ENCODE results near the gene TENM4. TPM values are rescaled to one million over a fixed set of nuclear protein-coding genes. Genes with fewer than 3 reads are reported as not detected.

The TENM4 gene
- total RNA-seq, 2 donors from 2014 or later, result 2.6 to 6.8 TPM

DNA sequence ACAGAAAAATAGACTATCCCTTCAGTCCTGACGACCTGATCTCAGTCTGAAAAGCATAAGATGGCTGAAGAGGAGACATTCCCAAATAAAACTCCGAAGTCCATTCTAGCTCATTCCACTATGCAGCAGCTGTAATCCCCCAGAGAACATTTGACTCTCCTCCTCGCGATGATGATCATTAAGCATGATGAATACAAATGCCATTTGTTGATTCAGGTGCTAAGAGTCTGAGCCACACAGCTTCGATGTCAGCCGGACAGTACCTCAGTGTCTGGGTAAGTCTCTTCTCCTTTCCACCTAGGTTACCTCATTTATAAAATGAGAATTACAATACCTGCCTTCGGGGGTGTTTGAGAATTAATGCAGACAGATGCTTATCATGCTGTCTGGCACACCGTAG lies 94.8 kb downstream of the TENM4 start:
- TF ChIP-seq, protein P1, sequence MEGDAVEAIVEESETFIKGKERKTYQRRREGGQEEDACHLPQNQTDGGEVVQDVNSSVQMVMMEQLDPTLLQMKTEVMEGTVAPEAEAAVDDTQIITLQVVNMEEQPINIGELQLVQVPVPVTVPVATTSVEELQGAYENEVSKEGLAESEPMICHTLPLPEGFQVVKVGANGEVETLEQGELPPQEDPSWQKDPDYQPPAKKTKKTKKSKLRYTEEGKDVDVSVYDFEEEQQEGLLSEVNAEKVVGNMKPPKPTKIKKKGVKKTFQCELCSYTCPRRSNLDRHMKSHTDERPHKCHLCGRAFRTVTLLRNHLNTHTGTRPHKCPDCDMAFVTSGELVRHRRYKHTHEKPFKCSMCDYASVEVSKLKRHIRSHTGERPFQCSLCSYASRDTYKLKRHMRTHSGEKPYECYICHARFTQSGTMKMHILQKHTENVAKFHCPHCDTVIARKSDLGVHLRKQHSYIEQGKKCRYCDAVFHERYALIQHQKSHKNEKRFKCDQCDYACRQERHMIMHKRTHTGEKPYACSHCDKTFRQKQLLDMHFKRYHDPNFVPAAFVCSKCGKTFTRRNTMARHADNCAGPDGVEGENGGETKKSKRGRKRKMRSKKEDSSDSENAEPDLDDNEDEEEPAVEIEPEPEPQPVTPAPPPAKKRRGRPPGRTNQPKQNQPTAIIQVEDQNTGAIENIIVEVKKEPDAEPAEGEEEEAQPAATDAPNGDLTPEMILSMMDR (IDR thresholded peaks at IDR 0.05), result no peak
- TF ChIP-seq POLR2A (IDR thresholded peaks at IDR 0.05) (no peak), POLR2AphosphoS5 (IDR thresholded peaks at IDR 0.05) (no peak)
- Histone ChIP-seq H3K27me3 (replicated peaks; ENCODE audit: insufficient read depth) (no peaks in the 10 kb centered on the region), H3K36me3 (no peaks in the 10 kb centered on the region), H3K4me1 (replicated peaks) (no peaks in the 10 kb centered on the region), H3K27ac (no peak overlapping the region), H3K9me3 (no peaks in the 10 kb centered on the region), H3K4me3 (no peak overlapping the region)
- intact Hi-C loops (cut with DNase I), result no loop called here
- WGBS, result 55% methylated on average over 8 of the region's 8 CpGs
- no peak for DNase-seq (ENCODE audit: low spot score)

DNA sequence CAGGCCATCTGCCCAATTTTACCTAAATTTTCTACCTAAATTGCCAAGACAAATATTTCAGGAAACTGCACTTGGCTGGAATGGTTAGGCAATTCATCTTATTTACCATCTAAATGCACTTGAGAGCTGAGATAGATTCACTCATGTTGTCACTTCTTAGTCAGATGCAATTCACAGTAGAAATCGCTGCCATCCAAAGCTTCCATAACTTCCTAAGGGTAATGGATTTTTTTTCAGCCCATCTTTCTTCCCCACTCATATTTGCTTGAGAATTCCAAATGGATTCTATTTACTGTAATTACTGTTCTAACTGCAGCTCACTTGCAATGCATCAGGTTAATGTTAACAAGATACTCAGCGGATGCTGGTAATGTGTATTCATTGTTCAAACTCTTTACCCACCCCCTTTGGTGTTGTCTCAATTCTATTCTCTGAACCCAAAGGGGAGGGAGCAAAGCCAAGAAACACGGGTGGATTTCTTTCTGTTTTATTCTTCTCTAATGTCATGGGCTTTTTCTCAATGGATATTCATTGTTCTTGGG lies 96.0 kb downstream of the TENM4 start:
- no peaks in the 10 kb centered on the region for H3K27me3 ChIP-seq (replicated peaks; ENCODE audit: insufficient read depth)
- intact Hi-C loops (cut with DNase I), result no loop called here
- H3K9me3 ChIP-seq, result no peaks in the 10 kb centered on the region
- DNase-seq (ENCODE audit: low spot score), result no peak
- no peaks in the 10 kb centered on the region for H3K36me3 ChIP-seq
- no peak for TF ChIP-seq POLR2A (IDR thresholded peaks at IDR 0.05)
- TF ChIP-seq, protein P1 (IDR thresholded peaks at IDR 0.05), result no peak
- no peak for TF ChIP-seq POLR2AphosphoS5 (IDR thresholded peaks at IDR 0.05)
- no peak overlapping the region for H3K4me3 ChIP-seq
- no peak overlapping the region for H3K27ac ChIP-seq
- H3K4me1 ChIP-seq (replicated peaks), result no peaks in the 10 kb centered on the region
- 47% methylated on average over 3 of the region's 3 CpGs for WGBS

DNA sequence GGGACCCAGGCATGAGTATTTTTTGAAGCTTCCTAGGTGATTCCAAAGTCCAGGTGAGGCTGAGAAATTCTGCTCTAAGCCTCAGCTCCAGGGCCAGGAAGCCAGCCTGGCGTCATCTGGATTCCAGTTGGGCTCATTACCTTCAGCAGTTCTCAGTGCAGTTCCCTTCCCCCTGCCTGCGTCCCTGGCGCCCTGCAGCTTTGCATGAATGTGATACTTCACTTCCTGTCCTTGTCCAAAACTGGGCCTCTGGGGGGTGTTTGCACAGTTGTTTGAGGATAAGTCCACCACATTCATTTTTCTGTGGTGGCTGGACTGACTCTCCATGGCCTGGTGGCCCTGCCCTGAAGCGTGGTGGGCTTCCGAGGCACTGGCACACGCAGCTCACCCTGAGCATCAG lies 98.1 kb downstream of the TENM4 start:
- no peak for DNase-seq (ENCODE audit: low spot score)
- H3K27me3 ChIP-seq (replicated peaks; ENCODE audit: insufficient read depth), result no peaks in the 10 kb centered on the region
- H3K4me3 ChIP-seq, result no peak overlapping the region
- TF ChIP-seq POLR2A (IDR thresholded peaks at IDR 0.05) (no peak), POLR2AphosphoS5 (IDR thresholded peaks at IDR 0.05) (no peak)
- TF ChIP-seq, protein P1 (IDR thresholded peaks at IDR 0.05), result no peak
- H3K9me3 ChIP-seq, result no peaks in the 10 kb centered on the region
- intact Hi-C loops (cut with DNase I), result no loop called here
- no peak overlapping the region for H3K27ac ChIP-seq
- WGBS, result 76% methylated on average over 6 of the region's 6 CpGs
- no peaks in the 10 kb centered on the region for H3K36me3 ChIP-seq
- no peaks in the 10 kb centered on the region for H3K4me1 ChIP-seq (replicated peaks)

- H3K4me1 ChIP-seq (replicated peaks), result no peaks in the 10 kb centered on the region
- intact Hi-C loops (cut with DNase I), result no loop called here
These were observed 98.6 kb downstream of the TENM4 start for GRCh38 chr11:79342236-79342635.

DNA sequence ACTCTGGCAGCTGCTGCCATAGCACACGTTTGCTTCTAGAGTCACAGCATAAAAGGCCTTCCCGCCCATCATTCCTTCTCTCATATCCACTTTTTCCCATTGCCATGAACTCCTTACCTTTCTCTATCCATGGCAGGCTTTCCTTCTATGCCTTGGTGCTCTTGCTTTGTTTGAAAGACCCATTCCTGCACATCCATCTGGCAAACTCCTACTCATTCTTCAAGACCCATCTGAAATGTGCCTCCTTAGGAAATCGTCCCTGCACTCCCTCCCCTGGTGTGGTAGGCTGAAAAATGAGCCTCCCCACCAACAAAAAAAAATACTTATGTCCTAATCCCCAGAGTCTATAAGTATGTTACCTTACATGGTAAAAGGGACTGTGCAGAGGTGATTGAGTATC lies 100.3 kb downstream of the TENM4 start:
- TF ChIP-seq, protein P1 (IDR thresholded peaks at IDR 0.05), result no peak
- TF ChIP-seq POLR2A (IDR thresholded peaks at IDR 0.05) (no peak), POLR2AphosphoS5 (IDR thresholded peaks at IDR 0.05) (no peak)
- no peak for DNase-seq (ENCODE audit: low spot score)
- H3K4me3 ChIP-seq, result no peak overlapping the region
- H3K36me3 ChIP-seq, result no peaks in the 10 kb centered on the region
- no peak overlapping the region for H3K27ac ChIP-seq
- WGBS, result 83% methylated on average over 3 of the region's 3 CpGs
- H3K4me1 ChIP-seq (replicated peaks), result no peaks in the 10 kb centered on the region
- intact Hi-C loops (cut with DNase I), result no loop called here
- no peaks in the 10 kb centered on the region for H3K9me3 ChIP-seq
- H3K27me3 ChIP-seq (replicated peaks; ENCODE audit: insufficient read depth), result no peaks in the 10 kb centered on the region

More at GRCh38 chr11:79342236-79342635, 98.6 kb downstream of the TENM4 start:
- TF ChIP-seq, protein P1 (IDR thresholded peaks at IDR 0.05), result no peak
- TF ChIP-seq POLR2A (IDR thresholded peaks at IDR 0.05) (no peak), POLR2AphosphoS5 (IDR thresholded peaks at IDR 0.05) (no peak)
- no peaks in the 10 kb centered on the region for H3K9me3 ChIP-seq
- H3K27me3 ChIP-seq (replicated peaks; ENCODE audit: insufficient read depth), result no peaks in the 10 kb centered on the region
- DNase-seq (ENCODE audit: low spot score), result no peak
- H3K4me3 ChIP-seq, result no peak overlapping the region
- WGBS, result 94% methylated on average over 8 of the region's 8 CpGs
- H3K36me3 ChIP-seq, result no peaks in the 10 kb centered on the region
- no peak overlapping the region for H3K27ac ChIP-seq
